DND-41 (cell line): ENCODE measurements around the gene OR7G2.

Experiments used
- CTCF ChIP-seq: IDR thresholded peaks from 2 replicates; pipeline ENCODE4 v1.5.1; 2012; ENCODE audit warnings: borderline replicate concordance, low read length, moderate library complexity, mild to moderate bottlenecking; ENCODE audit not compliant: poor library complexity, severe bottlenecking; ENCODE audit errors: extremely low read depth
- EZH2 ChIP-seq: IDR thresholded peaks from 3 replicates; pipeline ENCODE4 v1.6.1; 2012; ENCODE audit warnings: borderline replicate concordance, low read depth, mild to moderate bottlenecking, moderate library complexity, low read length, inconsistent platforms; ENCODE audit not compliant: severe bottlenecking

GRCh38 chr19:9052894-9053293, 54.4 kb downstream of the OR7G2 start:
- TF ChIP-seq CTCF (no peak), EZH2 (no peak)
